Urothelium cell line (cell line): ENCODE data around the gene IGSF9B.
A peak's percentile ranks its signal among the peaks of the same experiment; 100 is the strongest.

Experiments
- DNase-seq: peaks from one replicate; pipeline ENCODE4 v3.0.0; 2011; ENCODE audit warnings: low spot score, mixed read lengths
- FAIRE-seq: peaks from 2 replicates; lab custom pipeline; 2011; peaks lifted over from hg19 to GRCh38; lab: Jason Lieb, UNC

Gene IGSF9B

GRCh38 chr11:133957900-133958299 is 1.1 kb upstream of the IGSF9B start:
- DNase-seq (no peak), FAIRE-seq (no peak)

- DNase-seq = no peak
- no peak for FAIRE-seq
Measured at GRCh38 chr11:133955945-133956421, 785 bp downstream of the IGSF9B start.

GRCh38 chr11:133955081-133955891 is 1.5 kb downstream of the IGSF9B start:
- no peak for FAIRE-seq
- DNase-seq = no peak

GRCh38 chr11:133953999-133954398 is 2.8 kb downstream of the IGSF9B start:
- FAIRE-seq (no peak), DNase-seq (no peak)

GRCh38 chr11:133953547-133953946 is 3.2 kb downstream of the IGSF9B start:
- DNase-seq = no peak
- no peak for FAIRE-seq

- no peak for DNase-seq
- no peak for FAIRE-seq
Measured at GRCh38 chr11:133952199-133953190, 4.3 kb downstream of the IGSF9B start.

- DNase-seq (no peak), FAIRE-seq (no peak)
Measured at GRCh38 chr11:133951327-133952198, 5.2 kb downstream of the IGSF9B start.

GRCh38 chr11:133950874-133951326 is 5.9 kb downstream of the IGSF9B start:
- DNase-seq (no peak), FAIRE-seq (no peak)

- DNase-seq (no peak), FAIRE-seq (no peak)
Measured at GRCh38 chr11:133950421-133950820, 6.3 kb downstream of the IGSF9B start.

GRCh38 chr11:133949129-133949528 is 7.6 kb downstream of the IGSF9B start:
- DNase-seq = no peak
- FAIRE-seq = no peak

GRCh38 chr11:133948711-133949110 is 8.1 kb downstream of the IGSF9B start:
- DNase-seq (no peak), FAIRE-seq (no peak)

GRCh38 chr11:133947321-133947756 is 9.4 kb downstream of the IGSF9B start:
- DNase-seq (peak; percentile 75), FAIRE-seq (no peak)

GRCh38 chr11:133946541-133947318 is 10.0 kb downstream of the IGSF9B start:
- FAIRE-seq (no peak), DNase-seq (no peak)

- no peak for FAIRE-seq
Measured at GRCh38 chr11:133946051-133946450, 10.7 kb downstream of the IGSF9B start.

GRCh38 chr11:133945087-133945974 is 11.4 kb downstream of the IGSF9B start:
- FAIRE-seq = no peak
- DNase-seq = no peak

More at GRCh38 chr11:133946051-133946450, 10.7 kb downstream of the IGSF9B start:
- DNase-seq = no peak

- FAIRE-seq (no peak), DNase-seq (no peak)
Measured at GRCh38 chr11:133943950-133944698, 12.6 kb downstream of the IGSF9B start.

GRCh38 chr11:133942577-133942976 is 14.2 kb downstream of the IGSF9B start:
- DNase-seq (no peak), FAIRE-seq (no peak)

GRCh38 chr11:133941546-133941945 is 15.2 kb downstream of the IGSF9B start:
- DNase-seq (no peak), FAIRE-seq (no peak)
